Epithelial cell of proximal tubule (primary cell): ENCODE measurements around the gene GNG8. TPM values are rescaled to one million over a fixed set of nuclear protein-coding genes. Genes with fewer than 3 reads are reported as not detected.
A peak's percentile ranks its signal among the peaks of the same experiment; 100 is the strongest.

Source experiments
- DNase-seq: peaks from one replicate; pipeline ENCODE4 v3.0.0-alpha.2; 2011; ENCODE audit warnings: low read depth
- H3K4me3 ChIP-seq: 2 replicates; pipeline ENCODE4 v1.5.1; 2011; ENCODE audit warnings: low read depth, mild to moderate bottlenecking, low read length
- total RNA-seq: library from RNA; depleted of rRNA; stranded (reverse); fragments of >200 nt; gene quantifications from 2 replicates; pipeline ENCODE4 v1.2.3, GENCODE V29; 2015
- TF ChIP-seq, protein P1 (sequence below): conservative IDR thresholded peaks from 2 replicates; pipeline ENCODE4 v1.5.1; 2012; ENCODE audit warnings: low read depth, mild to moderate bottlenecking, low read length

GNG8 gene
- total RNA-seq, 1 donor from 2014 or later = not detected

DNA sequence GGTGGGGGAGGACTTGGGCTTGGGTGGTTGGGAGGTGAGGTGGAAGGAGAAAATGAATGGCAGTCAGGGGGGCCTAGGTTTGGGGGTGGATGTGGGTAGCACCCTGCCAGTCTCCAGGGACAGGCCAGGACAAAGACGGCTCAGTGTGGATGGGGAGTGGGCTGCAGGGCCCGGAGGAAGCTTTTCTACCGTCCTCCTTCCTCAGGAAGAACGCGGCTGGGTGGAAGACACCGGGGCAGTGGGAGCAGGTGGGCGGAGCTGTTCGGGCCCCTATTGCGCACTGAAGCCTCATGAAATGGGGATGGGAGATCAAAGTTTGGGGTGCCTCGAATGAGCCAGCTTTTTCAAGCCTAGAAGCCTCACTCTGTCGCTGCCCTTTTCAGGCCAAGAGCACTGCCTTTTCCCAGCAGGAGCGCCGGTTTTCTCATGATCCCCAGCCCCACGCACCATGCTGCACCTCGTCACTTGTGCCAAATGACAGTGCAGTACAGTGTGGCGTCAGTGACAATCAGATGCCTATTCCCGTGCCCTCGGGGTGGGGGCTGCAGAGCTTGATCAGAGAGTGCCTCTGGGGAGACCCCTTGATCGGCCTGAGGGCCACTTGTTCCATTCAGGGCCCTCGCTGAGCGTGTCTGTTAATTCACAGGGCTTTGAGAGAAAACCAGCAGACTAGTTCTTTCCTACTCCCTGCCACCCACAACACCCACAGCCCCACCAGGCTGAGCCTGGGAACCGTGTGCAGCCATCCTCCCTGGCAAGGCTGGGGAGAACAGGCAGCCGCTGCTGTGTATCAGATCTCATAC, 33.4 kb downstream of the GNG8 start:
- H3K4me3 ChIP-seq = peak overlapping the region; percentile 100
- TF ChIP-seq, protein P1, sequence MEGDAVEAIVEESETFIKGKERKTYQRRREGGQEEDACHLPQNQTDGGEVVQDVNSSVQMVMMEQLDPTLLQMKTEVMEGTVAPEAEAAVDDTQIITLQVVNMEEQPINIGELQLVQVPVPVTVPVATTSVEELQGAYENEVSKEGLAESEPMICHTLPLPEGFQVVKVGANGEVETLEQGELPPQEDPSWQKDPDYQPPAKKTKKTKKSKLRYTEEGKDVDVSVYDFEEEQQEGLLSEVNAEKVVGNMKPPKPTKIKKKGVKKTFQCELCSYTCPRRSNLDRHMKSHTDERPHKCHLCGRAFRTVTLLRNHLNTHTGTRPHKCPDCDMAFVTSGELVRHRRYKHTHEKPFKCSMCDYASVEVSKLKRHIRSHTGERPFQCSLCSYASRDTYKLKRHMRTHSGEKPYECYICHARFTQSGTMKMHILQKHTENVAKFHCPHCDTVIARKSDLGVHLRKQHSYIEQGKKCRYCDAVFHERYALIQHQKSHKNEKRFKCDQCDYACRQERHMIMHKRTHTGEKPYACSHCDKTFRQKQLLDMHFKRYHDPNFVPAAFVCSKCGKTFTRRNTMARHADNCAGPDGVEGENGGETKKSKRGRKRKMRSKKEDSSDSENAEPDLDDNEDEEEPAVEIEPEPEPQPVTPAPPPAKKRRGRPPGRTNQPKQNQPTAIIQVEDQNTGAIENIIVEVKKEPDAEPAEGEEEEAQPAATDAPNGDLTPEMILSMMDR = no peak
- DNase-seq = no peak

DNA sequence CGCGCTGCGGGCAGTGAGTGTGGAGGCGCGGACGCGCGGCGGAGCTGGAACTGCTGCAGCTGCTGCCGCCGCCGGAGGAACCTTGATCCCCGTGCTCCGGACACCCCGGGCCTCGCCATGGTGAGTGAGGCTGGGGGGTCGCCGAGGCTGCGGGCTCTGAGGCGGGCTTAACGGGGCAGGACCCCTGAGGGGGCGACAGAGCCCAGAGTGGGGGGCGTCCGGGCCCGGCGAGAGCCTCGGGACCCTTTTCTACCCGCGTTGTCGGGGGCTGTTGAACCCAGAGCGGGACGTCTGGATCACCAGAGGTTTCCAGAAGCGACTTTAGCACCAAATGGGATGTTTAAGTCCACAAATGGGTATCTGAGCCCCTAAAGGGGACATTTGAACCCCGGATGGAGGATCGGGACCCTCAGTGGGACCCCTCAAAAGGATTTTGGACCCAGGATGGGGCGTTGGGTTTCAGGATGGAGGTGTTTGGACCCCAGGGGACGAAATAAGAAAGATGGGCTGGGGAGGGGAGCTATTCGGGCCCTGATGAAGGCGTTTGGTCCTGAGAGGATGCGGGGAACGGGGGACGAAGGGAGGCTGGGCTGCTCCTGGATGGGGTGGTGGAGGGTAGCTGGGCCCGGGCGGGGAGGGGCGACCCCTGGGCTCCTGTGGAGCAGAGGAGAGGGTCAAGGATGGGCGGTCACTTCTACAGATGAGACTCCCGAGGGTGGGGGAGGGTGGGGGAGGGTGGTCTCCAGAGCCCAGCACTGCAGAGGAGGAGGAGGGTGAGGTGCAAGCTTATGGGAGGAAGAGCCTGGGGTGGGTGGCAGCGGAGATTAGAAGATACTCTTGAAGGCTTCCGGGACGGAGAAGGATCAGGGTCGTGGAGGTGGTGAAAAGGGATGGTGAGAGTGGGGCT, 34.4 kb downstream of the GNG8 start, which contains the start of gene CALM3:
Gene CALM3 (plus strand): TSS at position 13 of the 907 bp plus-strand sequence. CDS start 105 bp downstream, at position 118.
- TF ChIP-seq, protein P1 = no peak
- DNase-seq = no peak

DNA sequence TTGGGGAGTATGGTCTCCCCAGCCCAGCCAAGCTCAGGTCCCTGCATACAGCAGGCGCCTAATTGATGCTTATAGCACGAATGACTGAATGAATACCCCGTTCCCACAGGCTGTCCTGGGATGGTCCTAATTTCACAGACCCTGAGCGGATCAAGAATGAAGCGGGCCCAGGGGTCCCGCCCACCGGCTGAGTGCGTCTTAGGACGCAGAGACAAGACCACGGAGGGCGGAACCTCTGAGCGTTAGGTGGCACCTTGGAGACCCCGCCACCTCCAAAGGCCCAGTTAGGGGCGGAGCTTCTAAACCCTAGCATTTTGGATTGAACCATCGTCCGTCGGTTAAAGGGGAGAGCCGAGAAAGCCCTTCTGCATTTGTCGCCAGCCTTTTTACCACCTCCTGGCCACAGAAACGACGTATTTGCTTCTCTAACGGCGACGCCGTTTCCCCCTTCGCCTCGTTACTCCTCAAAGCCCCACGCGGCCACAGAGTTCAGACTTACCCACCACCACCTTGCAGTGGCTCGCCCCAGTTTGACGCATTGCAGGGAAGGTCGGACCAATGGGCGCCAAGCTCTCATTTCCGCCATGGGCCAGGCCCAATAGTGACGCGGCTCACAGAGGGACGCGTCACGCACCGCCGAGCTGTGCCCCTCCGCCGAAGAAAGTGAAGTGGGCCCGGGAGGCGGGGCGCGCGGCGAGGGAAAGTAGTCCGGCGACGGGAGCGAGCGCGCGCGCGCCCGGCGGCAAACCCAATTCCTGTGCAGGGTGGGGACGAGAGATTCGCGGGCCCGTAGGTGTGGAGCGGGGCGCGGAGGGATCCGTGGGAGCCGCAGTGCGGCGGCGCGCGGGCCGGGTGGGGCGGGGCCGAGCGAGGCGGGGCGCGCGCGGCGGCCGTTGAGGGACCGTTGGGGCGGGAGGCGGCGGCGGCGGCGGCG, 35.4 kb downstream of the GNG8 start:
- H3K4me3 ChIP-seq = peak overlapping the region; percentile 100
- DNase-seq = peak; percentile 85
- TF ChIP-seq, protein P1 = no peak

More for the DNA sequence above, 34.4 kb downstream of the GNG8 start, which contains the start of gene CALM3:
- H3K4me3 ChIP-seq = peak within 1 kb of the TSS; percentile 100

DNA sequence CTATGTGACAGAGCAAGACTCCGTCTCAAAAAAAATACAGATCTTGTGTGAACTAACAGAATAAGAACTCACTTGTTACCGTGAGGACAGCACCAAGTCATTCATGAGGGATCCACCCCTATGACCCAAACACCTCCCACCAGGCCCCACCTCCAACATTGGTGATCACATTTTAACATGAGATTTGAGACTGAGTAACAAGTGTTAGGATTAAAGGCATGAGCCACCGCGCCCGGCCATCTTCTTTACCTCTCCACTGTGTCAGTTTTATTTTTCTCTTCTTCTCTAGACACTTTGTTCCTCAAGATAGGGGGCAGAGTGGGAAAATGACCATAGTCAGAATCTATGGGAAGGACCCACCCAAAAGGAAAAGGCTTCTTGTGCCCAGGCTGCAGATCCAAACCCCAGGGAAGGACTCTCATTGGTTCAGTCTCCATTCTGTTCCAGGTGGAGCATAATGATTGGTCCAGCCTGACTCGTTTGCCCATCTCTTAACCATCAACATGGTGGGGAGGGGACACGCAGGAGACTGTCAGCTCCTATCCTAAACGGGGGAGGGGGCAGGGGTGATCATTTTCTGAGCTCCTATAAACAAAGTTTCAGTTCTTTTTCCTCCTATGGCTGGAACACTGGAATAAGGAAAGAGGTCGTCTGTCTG, 36.2 kb downstream of the GNG8 start:
- DNase-seq = no peak
- TF ChIP-seq, protein P1 = no peak
- H3K4me3 ChIP-seq = peak overlapping the region; percentile 100

DNA sequence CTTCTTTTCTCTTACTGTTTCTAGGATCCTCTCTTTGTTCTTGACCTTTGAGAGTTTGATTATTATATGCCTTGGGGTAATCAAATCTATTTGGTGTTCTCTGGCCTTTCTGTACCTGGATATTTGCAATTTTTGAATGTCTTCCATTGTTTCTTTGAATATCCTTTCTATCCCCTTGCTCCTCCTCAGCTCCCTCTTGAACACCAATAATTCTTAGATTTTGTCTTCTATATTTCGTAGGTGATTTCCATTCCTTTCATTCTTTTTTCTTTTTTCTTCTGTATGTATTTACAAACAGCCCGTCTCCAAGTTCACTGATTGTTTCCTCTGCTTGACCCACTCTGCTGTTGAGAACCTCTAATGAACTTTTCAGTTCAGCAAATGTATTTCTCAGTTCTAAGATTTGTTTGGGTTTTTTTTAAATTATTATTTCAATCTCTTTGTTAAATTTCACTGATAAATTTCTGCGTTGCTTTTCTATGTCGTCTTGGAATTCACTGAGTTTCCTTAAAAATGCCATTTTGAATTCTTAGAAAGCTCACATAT, 37.6 kb downstream of the GNG8 start:
- no peak overlapping the region for H3K4me3 ChIP-seq
- TF ChIP-seq, protein P1 = no peak
- DNase-seq = no peak
